Hematopoietic multipotent progenitor cell treated with erythropoietin and hydrocortisone succinate and interleukin-3 and kit ligand, for 8 days (in vitro differentiated cells): ENCODE data around the gene CSNK1A1L.
"Not testable (repeated sequence)": the region's sequence is repeated elsewhere in the genome, so short reads cannot be mapped to it uniquely, and the experiment has no call there.

Experiments
- DNase-seq: peaks from one replicate; pipeline ENCODE4 v3.0.0-alpha.2; 2015

The CSNK1A1L gene

DNA sequence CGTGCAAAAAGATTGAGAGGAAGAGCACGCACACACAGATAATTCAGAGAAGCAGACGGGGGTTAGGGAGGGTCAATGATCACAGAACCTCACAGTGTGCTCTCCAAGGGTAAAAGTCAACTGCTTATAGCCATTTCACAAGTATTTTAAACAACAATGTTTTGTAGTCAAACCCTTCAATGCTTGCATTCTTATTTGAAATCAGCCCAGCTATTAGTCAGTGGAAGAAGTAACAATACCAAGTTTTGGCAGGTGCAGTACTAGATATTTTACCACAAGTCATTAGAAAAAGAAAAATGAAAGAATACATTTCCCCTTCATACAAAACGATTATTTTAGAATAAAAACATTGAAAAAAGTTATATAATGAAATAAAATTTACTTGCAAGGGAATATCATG lies 2.6 kb downstream of the CSNK1A1L start:
- no peak for DNase-seq

GRCh38 chr13:37101201-37101600 lies 4.3 kb downstream of the CSNK1A1L start:
- no peak for DNase-seq

GRCh38 chr13:37100731-37101130 lies 4.7 kb downstream of the CSNK1A1L start:
- DNase-seq: no peak

- DNase-seq: no peak
These were observed 8.4 kb downstream of the CSNK1A1L start for GRCh38 chr13:37097076-37097475.

- no peak for DNase-seq
These were observed 10.6 kb downstream of the CSNK1A1L start for GRCh38 chr13:37094840-37095239.

- DNase-seq: no peak
These were observed 11.4 kb downstream of the CSNK1A1L start for GRCh38 chr13:37094099-37094498.

GRCh38 chr13:37091835-37092234 lies 13.6 kb downstream of the CSNK1A1L start:
- no peak for DNase-seq

- no peak for DNase-seq
These were observed 14.6 kb downstream of the CSNK1A1L start for GRCh38 chr13:37090912-37091311.

GRCh38 chr13:37089495-37089894 lies 16.0 kb downstream of the CSNK1A1L start:
- no peak for DNase-seq

DNA sequence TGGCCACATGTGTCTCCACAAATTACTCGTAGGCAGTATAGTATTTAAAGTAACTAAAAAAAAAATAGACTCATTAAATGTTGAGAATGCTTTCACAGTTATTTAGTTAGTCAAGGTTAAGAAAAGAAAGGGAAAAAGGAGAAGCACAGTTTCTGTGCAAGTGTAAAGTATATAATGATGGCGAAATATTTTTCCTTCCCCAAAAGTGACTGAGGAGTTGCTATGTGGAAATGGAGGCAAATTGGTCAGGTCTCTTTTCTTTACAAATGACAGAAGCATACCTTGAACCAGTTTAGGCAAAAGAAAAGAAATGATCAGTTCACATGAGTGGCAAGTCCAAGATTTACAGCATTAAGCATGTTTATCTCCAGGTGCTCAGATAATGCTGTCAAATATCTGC lies 18.0 kb downstream of the CSNK1A1L start:
- no peak for DNase-seq

DNA sequence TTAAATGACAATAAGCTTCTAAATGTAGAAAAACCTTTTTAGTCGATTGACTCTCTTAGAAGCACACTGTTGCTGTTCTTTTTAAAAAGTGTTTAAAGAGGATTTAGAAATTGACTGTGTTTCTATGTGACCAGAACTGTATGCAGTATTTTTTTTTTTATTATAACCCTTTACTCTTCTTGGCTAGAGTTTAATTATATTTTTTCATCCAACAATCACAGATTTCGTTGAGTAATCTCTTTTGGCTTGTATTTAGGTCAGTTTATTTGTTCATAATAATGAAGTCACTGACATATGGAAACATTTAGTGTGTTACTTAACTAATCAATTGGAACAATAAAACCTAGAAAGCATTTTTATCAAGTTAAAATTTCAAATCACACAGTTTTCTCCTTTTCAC lies 19.9 kb downstream of the CSNK1A1L start:
- no peak for DNase-seq

- no peak for DNase-seq
These were observed 28.6 kb downstream of the CSNK1A1L start for GRCh38 chr13:37076818-37077217.

DNA sequence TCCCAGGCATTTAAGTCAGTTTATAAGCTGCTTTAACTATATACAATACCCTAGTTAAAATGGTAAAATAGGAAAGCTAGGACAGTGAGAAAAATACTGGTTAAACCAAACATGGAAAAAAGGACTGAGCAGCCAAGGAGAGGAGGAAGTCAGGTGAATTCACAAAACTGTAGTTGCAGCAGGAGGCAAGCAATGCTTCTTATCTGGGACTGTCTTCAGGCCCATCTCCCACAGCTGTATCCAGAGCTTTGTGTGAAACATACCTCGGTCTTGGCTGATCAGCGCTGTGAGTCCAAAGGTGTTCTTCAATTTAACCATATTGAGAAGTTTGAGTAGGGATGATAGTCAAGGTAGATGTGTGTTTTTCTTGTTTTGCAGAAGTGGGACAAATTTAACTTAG lies 30.3 kb downstream of the CSNK1A1L start:
- no peak for DNase-seq

DNA sequence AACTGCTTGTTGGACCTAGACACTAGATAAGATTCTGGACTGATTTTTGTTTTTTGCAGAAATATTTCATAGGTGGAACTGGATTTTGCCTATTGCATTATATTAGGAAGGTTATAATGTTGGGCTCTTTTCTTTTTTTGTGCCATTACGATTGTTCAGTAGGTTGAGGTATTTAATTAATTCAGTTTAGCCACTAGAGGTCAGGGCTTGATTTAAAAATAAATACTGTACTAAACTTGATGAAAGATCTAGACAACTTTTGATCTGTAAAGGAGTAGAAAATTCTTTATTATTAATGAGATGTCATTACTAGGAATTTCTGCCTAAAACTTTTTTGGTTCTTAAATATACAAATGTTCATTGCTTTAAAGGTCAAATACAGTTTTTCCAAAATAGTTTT lies 30.8 kb downstream of the CSNK1A1L start:
- peak; percentile 62 for DNase-seq

GRCh38 chr13:37072024-37072423 lies 33.4 kb downstream of the CSNK1A1L start:
- no peak for DNase-seq

- no peak for DNase-seq
These were observed 34.5 kb downstream of the CSNK1A1L start for GRCh38 chr13:37070956-37071355.

- no peak for DNase-seq
These were observed 35.2 kb downstream of the CSNK1A1L start for GRCh38 chr13:37070145-37070695.

DNA sequence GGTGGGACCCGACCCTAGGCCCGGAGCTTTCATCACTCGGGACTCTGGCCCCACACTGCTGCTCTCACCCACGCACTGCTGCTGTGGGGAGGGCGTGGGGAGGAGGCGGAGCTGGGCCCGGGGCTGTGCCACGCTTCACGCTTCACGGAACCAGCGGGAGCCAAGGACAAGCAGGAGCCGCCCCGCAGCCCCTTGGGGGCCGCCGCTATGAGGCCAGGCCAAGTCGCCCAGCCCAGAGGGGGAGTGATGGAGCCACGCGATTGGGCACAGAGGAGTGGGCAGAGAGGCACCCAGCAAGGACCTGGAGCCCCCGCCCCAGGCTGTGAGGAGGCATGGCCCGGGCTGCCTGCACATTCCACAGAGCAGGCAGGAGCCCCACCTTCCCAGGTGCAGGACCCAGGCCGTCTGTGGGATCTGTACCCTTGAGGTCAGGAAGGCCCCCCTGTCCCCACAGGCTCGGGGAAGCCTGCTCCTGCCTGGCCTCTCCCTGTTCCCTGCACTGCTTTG lies 35.8 kb downstream of the CSNK1A1L start:
- DNase-seq: no peak

- DNase-seq: peak; percentile 37
These were observed 36.5 kb downstream of the CSNK1A1L start for GRCh38 chr13:37068962-37069361.

- DNase-seq: no peak
These were observed 37.6 kb downstream of the CSNK1A1L start for GRCh38 chr13:37067874-37068273.

DNA sequence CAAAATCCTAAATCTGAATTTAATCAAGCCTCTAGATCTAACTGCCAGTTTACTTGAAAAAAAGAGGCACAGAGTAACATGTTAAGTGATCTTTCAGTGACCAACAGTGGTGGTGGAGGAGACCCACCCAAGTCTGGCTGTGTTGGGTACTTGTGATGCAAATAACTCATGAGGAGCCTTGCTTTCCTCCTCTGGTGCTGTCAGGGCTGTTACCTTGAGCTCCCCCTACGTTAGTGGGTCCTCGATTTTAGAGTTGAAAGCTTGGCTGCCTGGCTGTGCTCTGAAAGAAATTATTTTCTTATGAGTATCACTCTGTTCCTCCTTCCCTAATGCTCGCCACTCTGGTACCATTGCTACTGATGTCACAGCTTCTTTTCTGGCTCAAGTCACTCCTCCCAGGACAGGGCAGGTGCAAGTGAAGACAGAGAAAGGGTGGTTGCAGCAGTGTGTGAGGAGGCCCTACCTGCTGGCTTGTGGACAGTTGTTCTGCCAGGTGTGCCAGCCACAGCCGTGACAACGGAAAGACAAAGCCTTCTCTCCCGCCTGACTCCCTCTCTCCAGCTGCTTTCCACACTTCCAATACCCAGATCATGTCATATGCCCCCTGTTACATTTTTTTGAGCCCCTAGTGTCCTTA lies 39.5 kb downstream of the CSNK1A1L start:
- no peak for DNase-seq

DNA sequence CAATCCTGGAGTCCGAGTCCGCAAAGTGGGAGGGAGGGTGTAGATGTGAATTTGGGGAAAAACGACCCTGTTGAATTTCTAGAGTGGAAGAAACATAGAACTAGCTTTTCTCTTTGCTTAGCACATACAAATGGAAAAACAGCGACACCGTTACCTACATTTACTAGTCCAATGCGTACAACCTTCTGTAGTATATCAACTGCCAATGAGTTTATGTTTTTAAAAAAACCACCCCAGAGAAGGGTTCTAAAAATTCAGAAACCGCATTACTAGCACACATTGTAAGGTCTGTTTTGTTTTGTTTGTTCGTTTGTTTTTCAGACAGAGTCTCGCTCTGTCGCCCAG lies 45.6 kb downstream of the CSNK1A1L start:
- no peak for DNase-seq

- DNase-seq: peak; percentile 88
These were observed 46.3 kb downstream of the CSNK1A1L start, which contains the start of gene SUPT20H for GRCh38 chr13:37058910-37059847. Gene SUPT20H (minus strand): TSS chr13:37059688. CDS start chr13:37051490, 8,198 bp downstream.

- not testable (repeated sequence) for DNase-seq
These were observed 49.2 kb downstream of the CSNK1A1L start for GRCh38 chr13:37056228-37056627.
